Mesendoderm (in vitro differentiated cells): ENCODE data around the gene JMJD1C.

ENCODE experiments used
- DNase-seq: peaks from one replicate; pipeline ENCODE4 v3.0.0; 2013
- H2AK5ac ChIP-seq: 2 replicates; pipeline ENCODE4 v1.6.1; 2013; ENCODE audit warnings: low read length, inconsistent platforms
- H2BK120ac ChIP-seq: 2 replicates; pipeline ENCODE4 v1.6.1; 2013; ENCODE audit warnings: low read depth, mild to moderate bottlenecking, low read length, moderate library complexity, mixed read lengths
- H2BK15ac ChIP-seq: replicated peaks from 2 replicates; pipeline ENCODE4 v1.6.1; 2013; ENCODE audit warnings: low read depth, mild to moderate bottlenecking, moderate library complexity
- H2BK5ac ChIP-seq: 2 replicates; pipeline ENCODE4 v1.6.1; 2013; ENCODE audit warnings: low read length, inconsistent platforms
- H3K18ac ChIP-seq: 2 replicates; pipeline ENCODE4 v1.6.1; 2013; ENCODE audit warnings: mild to moderate bottlenecking, low read length, mixed read lengths
- H3K23ac ChIP-seq: one replicate; pipeline ENCODE4 v1.6.1; 2013; ENCODE audit warnings: low read length
- H3K27ac ChIP-seq: 2 replicates; pipeline ENCODE4 v1.5.1; 2013; ENCODE audit warnings: low read depth, mild to moderate bottlenecking, inconsistent platforms, low read length, moderate library complexity
- H3K27me3 ChIP-seq: 2 replicates; pipeline ENCODE4 v1.6.1; 2013; ENCODE audit warnings: low read length, control low read depth, mild to moderate bottlenecking, inconsistent platforms; ENCODE audit not compliant: insufficient read depth, poor library complexity
- H3K36me3 ChIP-seq: 2 replicates; pipeline ENCODE4 v1.6.1; 2013; ENCODE audit warnings: low read length, inconsistent platforms; ENCODE audit not compliant: control insufficient read depth, insufficient read depth
- H3K4ac ChIP-seq: one replicate; pipeline ENCODE4 v1.6.1; 2013; ENCODE audit warnings: low read depth, mild to moderate bottlenecking, low read length, moderate library complexity
- H3K4me1 ChIP-seq: 2 replicates; pipeline ENCODE4 v1.6.1; 2013; ENCODE audit warnings: low read depth, low read length, inconsistent platforms; ENCODE audit not compliant: control insufficient read depth
- H3K4me2 ChIP-seq: 2 replicates; pipeline ENCODE4 v1.6.1; 2013; ENCODE audit warnings: low read length
- H3K4me3 ChIP-seq: 2 replicates; pipeline ENCODE4 v1.5.1; 2013; ENCODE audit warnings: mild to moderate bottlenecking, low read length
- H3K56ac ChIP-seq: one replicate; pipeline ENCODE4 v1.6.1; 2013; ENCODE audit warnings: low read length
- H3K79me1 ChIP-seq: 2 replicates; pipeline ENCODE4 v1.6.1; 2013; ENCODE audit warnings: low read length, inconsistent platforms
- H3K79me2 ChIP-seq: 2 replicates; pipeline ENCODE4 v1.6.1; 2013; ENCODE audit warnings: mild to moderate bottlenecking, low read length; ENCODE audit not compliant: control insufficient read depth, insufficient read depth
- H3K9ac ChIP-seq: 2 replicates; pipeline ENCODE4 v1.6.1; 2013; ENCODE audit warnings: low read length, inconsistent platforms
- H4K5ac ChIP-seq: one replicate; pipeline ENCODE4 v1.6.1; 2013; ENCODE audit warnings: low read length
- H4K8ac ChIP-seq: one replicate; pipeline ENCODE4 v1.6.1; 2013; ENCODE audit warnings: low read depth, mild to moderate bottlenecking, control low read depth, low read length, moderate library complexity
- WGBS: extraction: QIAGEN DNeasy Blood & Tissue Kit; methylation state at CpG from one replicate; pipeline ENCODE4 v1.1.7; 2013; ENCODE audit warnings: low lambda C conversion rate, missing lambda C conversion rate; ENCODE audit not compliant: insufficient coverage; ENCODE audit errors: extremely low coverage; 5-methylcytosine and 5-hydroxymethylcytosine counted together

JMJD1C gene

DNA sequence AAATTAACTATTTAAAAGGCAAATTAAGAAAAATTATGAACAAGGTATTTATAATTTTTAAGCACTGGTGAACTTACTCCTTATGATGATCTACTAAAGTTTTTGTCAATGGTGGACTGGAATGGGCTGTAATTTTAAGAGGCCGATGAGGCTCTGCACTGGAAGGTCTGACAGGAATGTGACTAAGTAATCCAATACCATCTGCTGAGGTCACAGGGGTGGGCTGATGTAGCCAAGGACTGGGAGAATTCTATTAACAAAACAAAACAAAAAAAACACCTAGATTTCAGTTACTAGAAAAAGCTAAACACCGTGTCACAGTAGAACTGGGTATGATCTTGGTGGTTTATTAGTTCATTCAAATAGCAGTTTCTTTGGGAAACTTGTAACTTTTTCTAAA, 256.8 kb downstream of the JMJD1C start:
- Histone ChIP-seq H2BK120ac (no peak overlapping the region), H3K27ac (no peak overlapping the region), H3K27me3 (no peaks in the 10 kb centered on the region), H2AK5ac (no peak overlapping the region), H4K5ac (no peak overlapping the region), H3K4ac (no peak overlapping the region), H3K9ac (no peak overlapping the region), H3K79me2 (peaks cover 37% of the 10 kb centered on the region), H3K4me2 (no peak overlapping the region), H3K36me3 (peaks cover 5% of the 10 kb centered on the region), H3K79me1 (peaks cover 4% of the 10 kb centered on the region), H2BK15ac (no peak overlapping the region), H2BK5ac (no peak overlapping the region), H3K56ac (no peak overlapping the region), H4K8ac (no peak overlapping the region), H3K23ac (no peak overlapping the region), H3K4me1 (peaks cover 8% of the 10 kb centered on the region), H3K4me3 (no peak overlapping the region), H3K18ac (no peak overlapping the region)
- DNase-seq, result peak; percentile 57
- WGBS, result no CpG with 5 or more reads among the region's 2 CpGs

DNA sequence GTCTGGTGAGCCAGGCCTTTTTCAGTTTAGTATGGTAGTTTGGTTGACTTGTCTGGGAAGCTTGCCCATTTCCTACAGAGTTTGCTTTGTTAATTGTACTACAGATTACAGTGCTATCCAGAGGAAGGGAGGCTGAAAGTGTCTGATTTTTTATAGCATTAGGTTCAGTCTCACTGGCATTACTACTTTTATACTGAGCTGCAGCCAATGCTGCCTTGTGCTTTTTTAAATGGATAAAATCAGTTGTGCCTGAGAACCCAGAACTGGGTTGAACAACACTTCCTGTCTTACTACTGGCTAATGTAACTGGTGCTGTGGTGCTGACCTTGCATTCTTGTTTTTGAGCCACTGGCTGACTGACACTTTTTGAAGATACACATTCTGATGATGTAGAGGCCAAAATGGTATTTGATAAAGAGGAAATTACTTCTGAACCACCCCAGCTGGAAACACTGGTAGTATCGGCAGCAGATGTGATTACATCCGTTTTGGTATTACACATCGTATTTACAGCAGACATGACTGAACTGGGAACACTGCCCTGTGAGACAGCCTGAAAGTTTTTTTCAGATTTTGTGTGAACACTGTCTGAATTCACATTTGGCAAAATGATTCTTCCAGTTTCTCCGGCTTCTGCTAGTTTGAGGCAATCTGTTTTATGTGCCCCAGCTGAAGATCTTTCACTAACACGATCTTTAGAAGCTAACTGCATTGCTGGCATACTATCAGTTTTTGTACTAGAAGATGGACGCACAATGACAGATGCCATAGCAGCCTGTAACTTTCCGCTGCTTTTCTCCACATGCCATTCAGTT, 258.6 kb downstream of the JMJD1C start:
- Histone ChIP-seq H3K79me2 (peaks cover 30% of the 10 kb centered on the region), H3K56ac (no peak overlapping the region), H3K18ac (no peak overlapping the region), H3K4ac (no peak overlapping the region), H3K4me1 (peaks cover 8% of the 10 kb centered on the region), H3K27me3 (no peaks in the 10 kb centered on the region), H3K9ac (no peak overlapping the region), H2BK5ac (no peak overlapping the region), H3K27ac (no peak overlapping the region), H2AK5ac (no peak overlapping the region), H2BK120ac (no peak overlapping the region), H4K8ac (no peak overlapping the region), H3K4me3 (no peak overlapping the region), H3K79me1 (peaks cover 4% of the 10 kb centered on the region), H3K23ac (no peak overlapping the region), H2BK15ac (no peak overlapping the region), H3K4me2 (no peak overlapping the region), H4K5ac (no peak overlapping the region), H3K36me3 (peaks cover 2% of the 10 kb centered on the region)
- WGBS, result no CpG with 5 or more reads among the region's 7 CpGs
- peak; percentile 19 for DNase-seq

DNA sequence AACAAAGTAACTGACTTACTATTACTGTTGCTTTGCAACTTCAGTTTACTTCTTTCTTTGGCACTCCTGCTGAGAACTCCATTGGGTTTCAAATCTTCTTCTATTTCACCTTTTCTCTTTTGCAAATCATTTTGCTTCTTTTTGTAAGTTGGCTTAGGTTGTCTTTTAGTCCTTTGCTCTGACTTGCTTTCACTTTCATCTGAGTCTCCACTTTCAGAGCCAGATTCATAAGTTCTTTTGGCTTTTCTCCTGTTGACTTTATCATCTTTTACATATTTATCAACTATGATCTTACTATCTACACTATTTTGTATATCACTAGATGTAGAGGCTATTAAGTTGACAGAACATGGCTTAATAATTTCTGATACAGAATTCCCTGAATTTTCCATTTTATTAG, 259.2 kb downstream of the JMJD1C start:
- Histone ChIP-seq H2BK15ac (no peak overlapping the region), H3K4me3 (no peak overlapping the region), H3K4me2 (no peak overlapping the region), H4K8ac (no peak overlapping the region), H3K27ac (no peak overlapping the region), H3K56ac (no peak overlapping the region), H3K4ac (no peak overlapping the region), H3K9ac (no peak overlapping the region), H3K18ac (no peak overlapping the region), H3K79me1 (peaks cover 4% of the 10 kb centered on the region), H3K79me2 (peaks cover 27% of the 10 kb centered on the region), H3K27me3 (no peaks in the 10 kb centered on the region), H2BK5ac (no peak overlapping the region), H3K36me3 (peaks cover 2% of the 10 kb centered on the region), H3K23ac (no peak overlapping the region), H3K4me1 (peaks cover 8% of the 10 kb centered on the region), H4K5ac (no peak overlapping the region), H2BK120ac (no peak overlapping the region), H2AK5ac (no peak overlapping the region)
- no peak for DNase-seq

DNA sequence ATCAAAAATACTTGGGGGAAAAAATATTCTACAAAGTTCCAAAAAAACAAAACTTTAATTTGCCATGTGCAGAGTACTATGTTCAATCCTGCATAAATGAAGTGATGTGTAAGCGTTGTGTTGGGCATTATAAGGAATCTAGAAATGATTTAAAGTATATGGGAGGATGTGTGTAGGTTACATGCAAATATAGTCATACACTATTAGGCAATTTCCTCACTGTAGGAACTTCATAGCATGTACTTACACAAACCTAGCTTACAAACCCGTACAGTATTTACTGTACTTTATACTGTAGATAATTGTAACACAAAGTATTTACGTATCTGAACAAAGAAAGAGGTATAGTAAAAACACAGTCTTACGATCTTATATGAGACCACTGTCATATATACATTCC, 260.4 kb downstream of the JMJD1C start:
- Histone ChIP-seq H3K79me2 (peaks cover 18% of the 10 kb centered on the region), H3K23ac (no peak overlapping the region), H3K9ac (no peak overlapping the region), H2BK5ac (no peak overlapping the region), H3K18ac (no peak overlapping the region), H3K4me1 (peaks cover 8% of the 10 kb centered on the region), H3K4ac (no peak overlapping the region), H3K27ac (no peak overlapping the region), H3K56ac (no peak overlapping the region), H4K5ac (no peak overlapping the region), H3K79me1 (peaks cover 1% of the 10 kb centered on the region), H3K27me3 (no peaks in the 10 kb centered on the region), H3K4me3 (no peak overlapping the region), H2BK120ac (no peak overlapping the region), H2AK5ac (no peak overlapping the region), H4K8ac (no peak overlapping the region), H3K4me2 (no peak overlapping the region), H2BK15ac (no peak overlapping the region), H3K36me3 (peaks cover 2% of the 10 kb centered on the region)
- no CpG with 5 or more reads among the region's 4 CpGs for WGBS
- no peak for DNase-seq

DNA sequence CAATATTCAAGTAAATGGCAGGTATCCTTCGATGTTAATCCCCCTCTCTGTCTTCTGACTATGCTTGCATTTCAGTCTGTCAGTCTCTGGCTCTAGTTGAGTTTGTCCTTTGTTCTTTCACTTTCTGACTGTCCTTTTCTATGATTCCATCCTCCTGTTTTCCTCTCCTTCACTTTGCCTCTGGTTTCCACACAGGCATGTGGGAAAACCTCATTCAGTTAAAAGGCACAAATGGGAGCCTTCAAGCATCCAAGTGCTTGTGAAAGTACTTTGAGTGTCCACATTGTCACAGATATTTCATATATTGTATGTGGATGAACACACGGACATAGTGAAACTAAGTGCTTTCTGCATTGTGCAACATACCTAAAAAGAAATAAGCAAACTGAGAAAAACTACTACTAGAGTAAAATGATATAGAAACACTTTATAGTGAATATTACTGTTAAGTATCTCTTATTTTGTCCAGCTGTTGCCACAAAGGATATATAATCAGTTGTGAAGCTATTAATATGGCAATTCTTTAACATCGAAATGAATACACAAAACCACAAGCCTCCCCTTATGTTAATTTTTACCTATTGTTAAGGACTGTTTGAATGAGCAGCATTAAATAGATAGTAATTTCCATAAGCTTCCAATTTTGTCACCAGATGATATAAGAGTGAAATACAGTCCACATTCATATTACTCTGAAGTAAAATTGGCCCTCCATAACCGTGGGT, 260.9 kb downstream of the JMJD1C start:
- no peak overlapping the region for H3K4me2 ChIP-seq
- H3K23ac ChIP-seq, result no peak overlapping the region
- H3K79me1 ChIP-seq, result peaks cover 1% of the 10 kb centered on the region
- no peak overlapping the region for H3K4ac ChIP-seq
- no peak overlapping the region for H3K4me3 ChIP-seq
- peaks cover 8% of the 10 kb centered on the region for H3K4me1 ChIP-seq
- DNase-seq, result no peak
- no peak overlapping the region for H2BK120ac ChIP-seq
- no peak overlapping the region for H2BK5ac ChIP-seq
- H2BK15ac ChIP-seq, result no peak overlapping the region
- no peak overlapping the region for H3K18ac ChIP-seq
- peaks cover 17% of the 10 kb centered on the region for H3K79me2 ChIP-seq
- no peak overlapping the region for H2AK5ac ChIP-seq
- H3K27ac ChIP-seq, result no peak overlapping the region
- H4K5ac ChIP-seq, result no peak overlapping the region
- no peak overlapping the region for H3K9ac ChIP-seq
- H3K56ac ChIP-seq, result peak overlapping the region; percentile 28
- H3K27me3 ChIP-seq, result no peaks in the 10 kb centered on the region
- H3K36me3 ChIP-seq, result peaks cover 2% of the 10 kb centered on the region
- no peak overlapping the region for H4K8ac ChIP-seq
- no CpG with 5 or more reads among the region's 4 CpGs for WGBS
